NCI-H2196 treated with DMSO at 0.1 percent for 48 hours (cell line): Measurements from ENCODE around the gene CHST11.

ENCODE experiments used
- DNase-seq: peaks from one replicate; lab custom pipeline; 2025; ENCODE audit not compliant: unreplicated experiment; lab: John Stamatoyannopoulos, UW

CHST11 gene

GRCh38 chr12:104459368-104459909, 2.7 kb downstream of the CHST11 start:
- DNase-seq: no peak

- DNase-seq: no peak
Measured at GRCh38 chr12:104460041-104460719, 3.4 kb downstream of the CHST11 start.

- DNase-seq: no peak
Measured at GRCh38 chr12:104460973-104461698, 4.4 kb downstream of the CHST11 start.

GRCh38 chr12:104462325-104462724, 5.6 kb downstream of the CHST11 start:
- no peak for DNase-seq

- no peak for DNase-seq
Measured at GRCh38 chr12:104462931-104463339, 6.2 kb downstream of the CHST11 start.

GRCh38 chr12:104463368-104463767, 6.6 kb downstream of the CHST11 start:
- DNase-seq: no peak

- no peak for DNase-seq
Measured at GRCh38 chr12:104464899-104465298, 8.2 kb downstream of the CHST11 start.

GRCh38 chr12:104466709-104467345, 10.1 kb downstream of the CHST11 start:
- no peak for DNase-seq

GRCh38 chr12:104467346-104467837, 10.6 kb downstream of the CHST11 start:
- DNase-seq: no peak

- no peak for DNase-seq
Measured at GRCh38 chr12:104468371-104468770, 11.6 kb downstream of the CHST11 start.

GRCh38 chr12:104469066-104469465, 12.3 kb downstream of the CHST11 start:
- no peak for DNase-seq

GRCh38 chr12:104469523-104469922, 12.8 kb downstream of the CHST11 start:
- DNase-seq: no peak

- DNase-seq: no peak
Measured at GRCh38 chr12:104470521-104470920, 13.8 kb downstream of the CHST11 start.

- no peak for DNase-seq
Measured at GRCh38 chr12:104471336-104471735, 14.6 kb downstream of the CHST11 start.

GRCh38 chr12:104472748-104473147, 16.0 kb downstream of the CHST11 start:
- no peak for DNase-seq

GRCh38 chr12:104473374-104473983, 16.7 kb downstream of the CHST11 start:
- DNase-seq: no peak

- no peak for DNase-seq
Measured at GRCh38 chr12:104475271-104475670, 18.5 kb downstream of the CHST11 start.

- no peak for DNase-seq
Measured at GRCh38 chr12:104477510-104478390, 21.0 kb downstream of the CHST11 start.

- no peak for DNase-seq
Measured at GRCh38 chr12:104478396-104479122, 21.8 kb downstream of the CHST11 start.
